ENCODE data around the gene CTAGE15.
"Not testable (repeated sequence)": the region's sequence is repeated elsewhere in the genome, so short reads cannot be mapped to it uniquely, and the experiment has no call there.

DNA sequence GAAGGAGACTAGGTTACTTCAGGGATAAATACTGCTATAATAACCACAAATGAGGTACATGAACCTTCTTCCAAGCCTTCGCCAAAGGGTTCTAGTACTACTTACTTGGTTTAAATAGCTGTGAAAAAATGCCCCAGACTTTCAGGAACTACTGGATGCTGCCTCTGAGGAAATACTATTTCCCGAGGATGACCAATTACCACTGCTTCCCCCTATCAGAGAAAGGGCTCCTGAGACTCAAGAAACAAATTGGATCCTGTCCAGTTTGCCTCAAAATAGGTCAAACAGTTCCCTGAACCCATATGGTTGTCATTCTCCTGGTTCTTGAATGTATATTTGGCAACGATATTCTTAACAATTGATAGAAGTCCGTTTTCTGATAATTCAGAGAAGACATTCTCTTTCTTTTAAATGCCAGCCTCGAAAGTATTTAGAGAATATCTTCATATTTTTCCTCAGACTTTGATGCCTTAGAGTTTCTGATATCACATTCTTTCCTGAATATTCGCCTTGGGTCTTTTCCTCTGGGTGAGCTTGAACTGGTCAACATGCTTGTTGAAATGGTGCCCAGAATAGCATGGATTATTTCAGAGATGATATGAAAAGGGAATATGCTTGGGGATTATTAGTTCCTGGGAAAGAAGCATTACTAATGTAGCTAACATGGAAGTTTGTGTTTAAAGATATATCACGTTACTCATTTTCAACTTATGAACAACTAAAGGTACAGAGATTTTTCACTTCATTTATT, 28.1 kb upstream of the CTAGE15 start:
- not testable (repeated sequence) for TF ChIP-seq POLR2A (IDR thresholded peaks at IDR 0.05; ENCODE audit: insufficient read depth in 1 of 2, low read depth in 2 of 2, low read length in 2 of 2); POLR2AphosphoS2 (IDR thresholded peaks at IDR 0.05; ENCODE audit: low read depth, low read length); RFX5 (IDR thresholded peaks at IDR 0.05; ENCODE audit: low read depth, low read length)
